Right lobe of liver (tissue), 6 donors: ENCODE measurements around the gene ENTPD1. TPM values are rescaled to one million over a fixed set of nuclear protein-coding genes. Genes with fewer than 3 reads are reported as not detected.
A peak's percentile ranks its signal among the peaks of the same experiment; 100 is the strongest.

Source experiments
- ATAC-seq, 4 donors: fragments of 200-7000 bp; cut with Tn5 transposase; one replicate each; pipeline ENCODE4 v1.9.1; 2020; ENCODE audit warnings: mild to moderate bottlenecking in 4 of 4, moderate library complexity in 4 of 4
- DNase-seq, 3 donors: peaks; one replicate each; pipeline ENCODE4 v3.0.0-alpha.2; 2020
- H3K27ac ChIP-seq, 3 donors: fragments of 200-600 bp; one replicate each; pipeline ENCODE4 v1.8.0; 2022
- H3K27me3 ChIP-seq, 2 donors: fragments of 200-600 bp; one replicate each; pipeline ENCODE4 v1.8.0; 2022
- H3K36me3 ChIP-seq, 4 donors: fragments of 200-600 bp; sonication (generic) in 1 of 4; one replicate each; pipeline versions ENCODE4 v1.5.1 to v1.8.0; 2017 to 2022; ENCODE audit warnings: control low read depth in 1 of 4
- H3K4me1 ChIP-seq, 4 donors: fragments of 200-600 bp; sonication (generic) in 1 of 4; one replicate each; pipeline versions ENCODE4 v1.5.1 to v1.8.0; 2017 to 2022; ENCODE audit warnings: control low read depth in 1 of 4
- H3K4me3 ChIP-seq, 3 donors: fragments of 200-600 bp; one replicate each; pipeline ENCODE4 v1.8.0; 2022
- H3K9me3 ChIP-seq, 4 donors: fragments of 200-600 bp; sonication (generic) in 1 of 4; one replicate each; pipeline versions ENCODE4 v1.5.1 to v1.8.0; 2017 to 2022; ENCODE audit warnings: control low read depth in 1 of 4
- CTCF ChIP-seq, 4 donors: fragments of 200-600 bp in 3 of 4; fragments of 450-650 bp in 1 of 4; IDR thresholded peaks; one replicate each; pipeline versions ENCODE4 v1.5.1 to v1.8.0; 2016 to 2022; ENCODE audit warnings: antibody characterized with exemption in 4 of 4, mild to moderate bottlenecking in 2 of 4
- POLR2A ChIP-seq: fragments of 450-650 bp; IDR thresholded peaks from one replicate; pipeline ENCODE4 v1.6.1; 2017; ENCODE audit warnings: antibody characterized with exemption, mild to moderate bottlenecking
- WGBS: methylation state at CpG from one replicate; pipeline ENCODE4 v1.1.6; 2018; ENCODE audit warnings: low coverage, low lambda C conversion rate; ENCODE audit not compliant: insufficient coverage; ENCODE audit errors: missing lambda C conversion rate; 5-methylcytosine and 5-hydroxymethylcytosine counted together
- intact Hi-C, 2 donors: fragments of 100-400 bp; cut with DNase I; formaldehyde crosslinking; loops; one replicate each; pipeline versions ENCODE4 v1.11.2 to v1.14.1; 2022
- total RNA-seq, 6 experiments: library from RNA; depleted of rRNA in 2 of 6; stranded (reverse); fragments of >200 nt in 2 of 6; fragmentation: NEBNext Ultra II Directional in 3 of 6; extraction: Animal tissue kit (Norgen Biotek cat#: 25700) in 3 of 6; gene quantifications; one replicate each; pipeline versions ENCODE4 v1.1.0 to v1.2.4, GENCODE V29; 2016 to 2023
- donor health status: DM: no; HTN: yes; CAD: no.
- donor health status: DM: no; HTN: no; CAD: no.
- donor health status: DM: no; HTN: no; CAD: no.
- donor health status: DM: no; HTN: yes; CAD: no.
- donor health status: DM: no; HTN: yes; CAD: no.

Gene ENTPD1
- total RNA-seq, 6 experiments from 2014 or later, result 1.8 to 4.7 (median 3.6) TPM

GRCh38 chr10:95850791-95851190, 94.8 kb downstream of the ENTPD1 start:
- intact Hi-C loops, result no loop called here
- no peak overlapping the region for H3K4me3 ChIP-seq

GRCh38 chr10:95860166-95860940, 104.4 kb downstream of the ENTPD1 start:
- Histone ChIP-seq H3K27ac (no peak overlapping the region), H3K4me1 (no peaks in the 10 kb centered on the region), H3K36me3 (no peaks in the 10 kb centered on the region), H3K27me3 (no peaks in the 10 kb centered on the region), H3K4me3 (no peak overlapping the region), H3K9me3 (no peaks in the 10 kb centered on the region)
- WGBS, result 87% methylated on average over 3 of the region's 3 CpGs
- no peak for ATAC-seq
- TF ChIP-seq CTCF (IDR thresholded peaks at IDR 0.05) (no peak), POLR2A (no peak)
- no peak for DNase-seq
- intact Hi-C loops, result no loop called here

More at GRCh38 chr10:95850791-95851190, 94.8 kb downstream of the ENTPD1 start:
- ATAC-seq, result no peak
- Histone ChIP-seq H3K36me3 (no peaks in the 10 kb centered on the region), H3K4me1 (no peaks in the 10 kb centered on the region), H3K27me3 (no peaks in the 10 kb centered on the region), H3K9me3 (no peaks in the 10 kb centered on the region), H3K27ac (no peak overlapping the region)
- TF ChIP-seq CTCF (IDR thresholded peaks at IDR 0.05), result no peak
- TF ChIP-seq POLR2A, result no peak
- DNase-seq, result no peak

GRCh38 chr10:95861386-95861785, 105.4 kb downstream of the ENTPD1 start:
- Histone ChIP-seq H3K4me3 (no peak overlapping the region), H3K36me3 (no peaks in the 10 kb centered on the region), H3K9me3 (no peaks in the 10 kb centered on the region), H3K27ac (no peak overlapping the region), H3K4me1 (no peaks in the 10 kb centered on the region), H3K27me3 (no peaks in the 10 kb centered on the region)
- no peak for TF ChIP-seq POLR2A
- TF ChIP-seq CTCF (IDR thresholded peaks at IDR 0.05), result no peak
- intact Hi-C loops, result no loop called here
- no peak for ATAC-seq
- DNase-seq, result no peak
- WGBS, result 95% methylated on average over 2 of the region's 2 CpGs

- H3K4me1 ChIP-seq, result no peaks in the 10 kb centered on the region
- no peaks in the 10 kb centered on the region for H3K36me3 ChIP-seq
- WGBS, result 42% methylated on average over 7 of the region's 7 CpGs
- no peak overlapping the region for H3K4me3 ChIP-seq
- no peaks in the 10 kb centered on the region for H3K9me3 ChIP-seq
- peak; percentile 71 to 89 (median 80) for ATAC-seq
- DNase-seq, result no peak
- H3K27ac ChIP-seq, result no peak overlapping the region
- intact Hi-C loops, result no loop called here
- H3K27me3 ChIP-seq, result no peaks in the 10 kb centered on the region
- TF ChIP-seq POLR2A (no peak), CTCF (IDR thresholded peaks at IDR 0.05) (peak; percentile 26 to 53 (median 49))
Observed at GRCh38 chr10:95864906-95865813, 109.2 kb downstream of the ENTPD1 start.
